PFSK-1 (cell line): ENCODE results near the gene ISM2.

Experiments used
- FOXP2 ChIP-seq: optimal IDR thresholded peaks from 2 replicates; pipeline ENCODE3; 2011; ENCODE audit warnings: borderline replicate concordance, control low read depth, inconsistent platforms; ENCODE audit not compliant: insufficient read depth; ENCODE audit errors: extremely low read length, extremely low read depth
- POLR2AphosphoS5 ChIP-seq: IDR thresholded peaks from 2 replicates; pipeline ENCODE4 v1.6.1; 2012; ENCODE audit warnings: low read depth, mild to moderate bottlenecking, control low read depth, low read length, moderate library complexity
- REST ChIP-seq, 2 experiments: IDR thresholded peaks; 2 replicates each; pipeline versions ENCODE4 v1.6.1 to v1.8.0; 2011 to 2012; ENCODE audit warnings: low read depth in 2 of 2, low read length in 2 of 2, control low read depth in 1 of 2, inconsistent platforms in 1 of 2, mild to moderate bottlenecking in 1 of 2, moderate library complexity in 1 of 2; ENCODE audit not compliant: insufficient read depth in 1 of 2
- SIN3A ChIP-seq: IDR thresholded peaks from 2 replicates; pipeline ENCODE4 v1.6.1; 2012; ENCODE audit warnings: mild to moderate bottlenecking, low read length, moderate library complexity, borderline replicate concordance; ENCODE audit not compliant: insufficient read depth
- TAF1 ChIP-seq: IDR thresholded peaks from 2 replicates; pipeline ENCODE4 v1.6.1; 2012; ENCODE audit warnings: low read length, control low read depth, borderline replicate concordance; ENCODE audit not compliant: insufficient read depth

The ISM2 gene

DNA sequence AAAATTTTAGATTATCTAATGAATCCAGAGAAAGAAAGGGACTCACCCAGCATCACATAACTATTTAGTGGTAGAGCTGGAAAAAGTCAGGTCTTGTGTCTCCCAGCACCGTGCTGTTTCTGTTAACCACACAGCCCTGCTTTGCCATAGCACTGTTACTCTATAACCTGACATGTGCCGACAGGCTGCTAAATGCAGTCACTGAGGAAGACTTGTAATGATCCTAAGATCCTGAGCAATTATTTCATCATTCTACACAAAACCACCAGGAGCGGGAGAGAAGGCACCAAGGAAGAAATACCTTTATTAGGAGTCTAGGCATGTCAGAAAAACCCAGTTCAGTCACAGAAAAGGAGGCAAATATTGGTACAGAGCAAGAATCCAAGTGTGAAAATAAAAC is 72.2 kb downstream of the ISM2 start:
- no peak for TF ChIP-seq FOXP2
- TF ChIP-seq SIN3A = no peak
- no peak for TF ChIP-seq POLR2AphosphoS5
- TF ChIP-seq TAF1 = no peak
- TF ChIP-seq REST (IDR thresholded peaks at IDR 0.05; ENCODE audit: insufficient read depth in 1 of 2, low read depth in 2 of 2, low read length in 2 of 2) = no peak

GRCh38 chr14:77424862-77425261 is 73.8 kb downstream of the ISM2 start:
- no peak for TF ChIP-seq SIN3A
- no peak for TF ChIP-seq FOXP2
- no peak for TF ChIP-seq REST (IDR thresholded peaks at IDR 0.05; ENCODE audit: insufficient read depth in 1 of 2, low read depth in 2 of 2, low read length in 2 of 2)
- TF ChIP-seq POLR2AphosphoS5 = no peak
- TF ChIP-seq TAF1 = no peak
